GM18498 (cell line): ENCODE measurements around the gene IDUA.
A peak's percentile ranks its signal among the peaks of the same experiment; 100 is the strongest.

Experiments used
- ATAC-seq: cut with Tn5 transposase; IDR thresholded peaks from one replicate; pipeline ENCODE4 v1.9.1; 2021; ENCODE audit warnings: mild to moderate bottlenecking, moderate library complexity; ENCODE audit not compliant: unreplicated experiment

Gene IDUA

DNA sequence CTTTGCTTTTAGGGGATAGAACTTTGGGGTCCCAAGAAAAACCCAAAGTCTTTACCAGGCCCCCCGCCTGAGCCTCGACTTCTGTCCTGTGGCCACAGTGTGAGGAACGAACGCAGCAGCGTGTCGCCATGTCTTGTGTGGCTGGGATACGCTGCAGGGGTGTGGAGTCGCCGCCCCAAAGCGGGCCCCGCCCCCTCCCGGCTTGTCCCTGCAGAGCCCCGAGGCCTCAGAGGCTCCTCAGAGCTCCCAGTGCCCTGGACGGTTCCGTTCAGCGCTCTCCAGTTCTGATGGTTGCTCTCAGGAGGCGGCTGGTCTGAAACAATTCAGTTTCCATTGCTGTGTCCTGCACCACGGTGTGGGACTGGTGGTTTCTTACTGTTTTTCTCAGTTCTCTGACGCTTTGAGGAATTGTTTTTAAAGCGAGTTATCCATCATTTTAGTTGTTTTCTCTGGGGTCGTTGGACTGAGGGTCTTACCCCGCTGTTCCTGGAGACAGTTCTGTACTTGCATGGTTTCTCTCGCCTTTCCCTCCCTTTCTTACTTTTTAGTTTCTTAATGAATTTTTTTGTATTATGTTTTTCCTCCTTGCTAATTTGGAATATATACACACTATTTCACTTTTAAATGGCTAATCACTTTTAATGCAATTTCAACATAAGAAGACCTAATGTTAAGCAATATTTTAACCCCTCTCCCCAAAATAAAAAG is 1.6 kb upstream of the IDUA start:
- no peak for ATAC-seq

- ATAC-seq: peak; percentile 15
Measured at GRCh38 chr4:986428-986878, 391 bp upstream of the IDUA start.

- ATAC-seq: no peak
Measured at GRCh38 chr4:987624-988513, 1.0 kb downstream of the IDUA start.

GRCh38 chr4:988726-989721 is 2.2 kb downstream of the IDUA start:
- ATAC-seq: no peak

DNA sequence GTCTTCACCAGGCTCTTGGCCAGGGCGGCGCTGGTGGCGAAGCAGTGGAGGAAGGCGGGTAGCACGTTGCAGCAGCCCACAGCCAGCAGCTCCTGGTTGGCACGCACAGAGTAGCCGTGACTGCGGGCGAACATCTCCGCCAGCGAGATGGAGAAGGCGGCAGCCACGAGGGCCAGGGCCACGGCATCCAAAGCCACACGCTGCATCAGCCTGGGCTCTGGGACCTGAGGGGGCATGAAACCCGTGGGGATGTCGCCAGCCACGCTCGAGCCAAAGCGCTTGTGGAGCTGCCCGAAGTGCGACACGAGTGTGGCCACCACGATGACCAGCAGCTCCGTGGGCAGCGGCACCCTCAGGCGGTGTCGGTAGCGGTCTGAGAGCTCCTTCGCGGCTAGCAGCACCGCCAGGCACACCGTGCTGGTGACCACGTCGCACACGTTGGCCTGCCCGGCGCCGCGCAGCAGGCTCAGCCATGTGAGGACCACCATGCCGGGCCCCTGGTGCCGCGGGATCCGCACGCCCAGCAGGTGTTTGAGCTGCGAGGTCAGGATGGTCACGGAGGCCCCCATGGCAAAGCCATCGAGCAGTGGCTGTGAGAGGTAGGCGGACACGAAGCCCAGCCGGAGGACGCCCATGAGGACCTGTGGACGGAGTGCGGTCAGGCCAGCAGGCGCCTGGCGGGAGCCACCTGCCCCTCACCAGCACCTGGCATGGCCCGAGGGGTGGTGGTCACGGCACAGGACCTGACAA is 3.1 kb downstream of the IDUA start:
- no peak for ATAC-seq

- ATAC-seq: no peak
Measured at GRCh38 chr4:990746-991367, 4.0 kb downstream of the IDUA start.

DNA sequence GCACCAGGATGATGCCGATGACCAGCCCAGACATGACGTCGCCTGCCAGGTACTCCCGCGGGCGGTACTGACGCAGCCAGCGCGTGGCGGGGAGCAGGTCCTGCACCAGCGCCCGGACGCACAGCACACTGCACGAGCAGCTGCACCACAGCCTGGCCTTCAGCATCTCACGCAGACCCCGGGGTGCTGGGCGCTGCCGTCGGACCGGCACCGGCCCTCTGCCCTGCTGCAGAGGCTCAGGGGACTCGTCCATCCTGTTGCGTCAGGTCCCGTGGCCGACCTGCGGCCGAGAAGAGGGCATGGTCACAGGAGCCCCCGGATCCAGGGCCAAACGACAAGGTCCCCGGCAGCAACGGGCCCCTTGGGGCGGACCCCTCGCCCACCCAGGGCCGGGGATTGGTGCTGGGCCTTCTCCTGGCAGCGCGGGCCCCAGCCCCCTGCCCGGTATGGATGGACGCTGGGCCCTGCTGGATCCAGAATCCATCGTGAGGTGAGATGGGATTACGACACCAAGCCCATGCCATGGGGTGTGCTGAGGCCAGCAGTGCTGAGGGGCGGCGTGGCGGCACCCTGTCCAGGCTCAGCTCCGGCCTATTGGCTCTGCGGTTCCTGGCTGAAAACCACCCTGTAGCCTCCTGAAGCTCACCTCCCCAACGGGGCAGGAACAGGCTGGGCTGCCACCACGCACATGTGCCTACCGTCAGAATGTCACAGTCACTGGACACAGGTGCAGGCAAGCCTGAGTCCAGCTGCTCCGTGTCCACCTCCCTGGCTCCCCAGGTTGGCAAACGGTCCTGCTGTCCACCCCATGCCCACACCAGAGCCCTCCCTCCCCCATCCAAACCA is 4.8 kb downstream of the IDUA start:
- ATAC-seq: no peak

DNA sequence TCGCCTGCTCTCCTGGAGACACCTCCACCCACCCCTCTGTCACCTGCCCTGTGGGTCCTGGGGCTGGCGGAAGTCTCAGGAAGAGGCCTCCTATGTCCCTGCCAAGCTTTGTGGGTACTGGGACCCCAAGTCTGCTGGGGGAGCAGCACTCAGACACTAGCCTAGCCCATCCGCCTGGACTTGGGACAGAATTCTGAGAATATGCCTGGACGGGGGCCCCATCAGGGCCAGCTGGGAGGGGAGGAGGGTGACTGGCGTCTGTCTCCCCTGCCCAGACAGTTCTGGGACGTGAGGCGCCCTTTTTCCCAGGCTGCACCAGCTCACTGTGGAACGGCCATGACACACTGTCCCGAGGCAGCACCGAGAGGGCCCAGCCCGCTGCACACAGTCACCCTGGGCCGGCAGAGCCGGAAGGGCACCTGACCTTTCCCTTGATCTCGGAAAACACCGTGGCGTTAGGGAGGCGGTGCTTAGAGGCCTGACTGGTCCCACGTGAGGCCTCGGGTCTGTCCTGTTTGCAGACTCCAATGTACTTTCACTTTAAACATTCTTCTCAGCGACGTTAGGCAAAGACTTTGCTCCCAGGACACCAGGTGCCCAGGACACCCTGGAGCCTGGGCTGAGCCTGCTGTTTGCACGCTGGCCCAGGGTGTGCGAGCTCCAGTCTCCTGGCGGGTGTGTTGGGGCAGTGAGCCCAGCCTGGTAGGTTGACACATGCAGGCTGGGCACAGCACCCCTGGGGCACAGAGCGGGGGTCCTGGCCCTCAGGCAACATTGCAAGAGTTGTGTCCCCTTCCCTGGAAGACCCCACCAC is 5.7 kb downstream of the IDUA start:
- no peak for ATAC-seq

DNA sequence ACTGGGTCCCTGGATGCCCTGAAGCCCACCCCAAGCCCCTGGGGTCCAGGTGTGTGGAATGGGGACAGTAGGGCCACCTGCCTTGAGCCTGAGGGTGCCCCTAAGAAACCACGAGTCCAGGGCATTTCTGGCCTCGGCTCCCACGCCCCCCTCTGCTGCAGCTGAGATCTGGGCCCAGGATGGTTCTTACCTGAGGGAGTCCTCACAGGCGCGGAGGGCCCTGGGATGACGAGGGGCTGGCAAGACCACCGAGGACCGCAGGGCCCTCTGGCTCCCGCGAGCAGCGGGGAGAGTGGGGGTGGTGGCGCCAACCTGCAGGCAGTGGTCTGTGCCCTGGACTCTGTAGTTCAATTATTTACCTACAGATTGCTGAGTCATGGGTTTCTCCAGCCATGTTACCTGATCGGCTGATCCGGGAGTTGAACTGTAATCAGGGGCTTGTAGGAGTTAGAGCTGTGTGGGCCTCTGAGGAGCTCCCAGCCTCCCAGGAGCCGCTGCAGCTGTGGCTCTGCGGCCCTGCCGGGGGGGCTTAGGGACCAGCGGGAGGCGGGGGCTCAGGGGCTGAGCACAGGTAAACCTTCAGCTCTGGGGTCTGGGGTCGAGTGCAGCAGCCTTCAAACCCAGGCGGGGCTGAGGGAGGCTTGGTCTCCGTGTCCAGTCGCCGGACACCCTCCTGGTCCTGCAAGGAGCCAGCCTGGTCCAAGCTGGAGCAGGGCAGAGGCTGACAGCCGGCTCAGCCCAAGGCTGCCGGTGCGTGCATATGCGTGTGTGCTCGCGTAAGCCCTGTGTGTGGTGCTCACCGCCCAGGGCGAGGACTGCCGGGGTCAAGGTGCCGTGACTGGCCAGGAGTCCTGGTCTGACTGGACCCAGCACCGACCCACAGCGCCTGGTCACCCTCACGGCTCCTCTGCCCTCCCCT is 6.5 kb downstream of the IDUA start, which contains the start of gene SLC26A1:
Gene SLC26A1 (minus strand): TSS at position 294 of the 919 bp plus-strand sequence. CDS start 1,701 bp downstream, outside the sequence.
- no peak for ATAC-seq

DNA sequence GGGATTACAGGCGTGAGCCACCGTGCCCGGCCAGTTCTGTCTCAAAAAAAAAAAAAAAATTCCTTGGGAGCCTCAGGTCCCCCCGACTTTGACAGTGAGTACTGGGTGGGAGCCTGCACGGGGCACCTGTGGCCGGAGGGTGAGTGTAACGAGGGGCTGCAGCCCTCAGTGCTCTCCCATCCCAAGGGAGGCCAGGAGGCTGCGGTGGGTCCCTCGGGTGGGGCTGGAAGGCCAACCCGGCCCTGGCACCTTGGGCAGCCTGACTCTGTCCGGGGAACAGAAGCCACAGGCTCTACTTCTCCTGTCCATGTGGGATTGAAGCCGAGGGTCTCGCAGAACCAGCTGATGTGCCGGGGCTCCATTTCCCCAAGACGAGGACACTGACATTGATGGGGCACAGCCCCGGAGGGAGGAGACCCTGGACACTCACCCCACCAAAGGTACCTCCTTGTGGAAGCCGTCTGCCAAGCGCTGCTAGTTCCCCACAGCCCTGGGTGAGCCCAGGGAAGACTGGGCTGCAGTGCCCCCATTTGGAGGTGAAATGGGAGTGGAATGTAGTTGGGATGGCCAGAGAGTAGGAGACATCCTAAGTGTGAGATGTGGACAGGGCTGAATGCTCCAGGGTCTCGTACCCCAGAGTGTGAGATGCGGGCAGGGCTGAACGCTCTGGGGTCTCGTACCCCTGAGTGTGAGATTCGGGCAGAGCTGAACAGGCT is 8.6 kb downstream of the IDUA start:
- no peak for ATAC-seq

- ATAC-seq: no peak
Measured at GRCh38 chr4:996030-996996, 9.5 kb downstream of the IDUA start.

- no peak for ATAC-seq
Measured at GRCh38 chr4:996997-997374, 10.1 kb downstream of the IDUA start.

GRCh38 chr4:997375-998071 is 10.7 kb downstream of the IDUA start:
- no peak for ATAC-seq

GRCh38 chr4:998096-998691 is 11.3 kb downstream of the IDUA start:
- ATAC-seq: no peak
